GM18505 (cell line): ENCODE data around the gene PTPRCAP.

ENCODE experiments used
- ATAC-seq: cut with Tn5 transposase; IDR thresholded peaks from one replicate; pipeline ENCODE4 v1.9.1; 2021; ENCODE audit not compliant: unreplicated experiment
- POLR2A ChIP-seq: IDR thresholded peaks from 4 replicates; pipeline ENCODE4 v1.6.1; 2011; ENCODE audit warnings: borderline replicate concordance; ENCODE audit not compliant: insufficient read depth, insufficient read length; ENCODE audit errors: extremely low read depth

Gene PTPRCAP

DNA sequence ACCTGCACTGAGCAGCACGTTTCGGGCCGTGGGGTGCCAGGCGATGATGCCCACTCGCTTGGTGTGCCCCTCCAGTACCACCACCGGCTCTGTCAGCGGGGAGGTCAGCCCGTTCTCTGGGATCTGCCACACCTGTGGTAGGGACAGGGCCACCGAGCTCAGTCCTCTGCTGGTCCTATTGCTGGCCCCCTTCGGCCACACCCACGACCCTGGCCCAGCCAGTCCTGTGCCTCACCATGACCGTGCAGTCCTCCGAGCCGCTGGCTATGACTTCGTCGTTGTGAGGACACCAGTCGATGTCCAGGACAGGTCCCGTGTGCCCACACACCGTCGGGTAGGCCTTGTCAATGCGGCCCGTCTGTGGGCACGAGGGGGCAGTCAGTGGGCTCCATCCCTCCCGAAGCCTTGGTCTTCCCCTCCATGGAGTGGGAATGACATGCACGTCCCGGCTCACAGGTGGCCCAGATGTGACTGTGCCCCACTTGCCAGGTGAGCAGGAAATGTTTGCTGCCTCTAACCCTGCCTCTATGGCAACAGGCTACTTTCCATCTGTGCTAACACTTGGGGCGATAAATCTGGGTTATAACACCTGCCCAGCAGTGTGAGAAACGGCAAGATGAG is 4.4 kb upstream of the PTPRCAP start:
- TF ChIP-seq POLR2A, result peak; percentile 7
- no peak for ATAC-seq

DNA sequence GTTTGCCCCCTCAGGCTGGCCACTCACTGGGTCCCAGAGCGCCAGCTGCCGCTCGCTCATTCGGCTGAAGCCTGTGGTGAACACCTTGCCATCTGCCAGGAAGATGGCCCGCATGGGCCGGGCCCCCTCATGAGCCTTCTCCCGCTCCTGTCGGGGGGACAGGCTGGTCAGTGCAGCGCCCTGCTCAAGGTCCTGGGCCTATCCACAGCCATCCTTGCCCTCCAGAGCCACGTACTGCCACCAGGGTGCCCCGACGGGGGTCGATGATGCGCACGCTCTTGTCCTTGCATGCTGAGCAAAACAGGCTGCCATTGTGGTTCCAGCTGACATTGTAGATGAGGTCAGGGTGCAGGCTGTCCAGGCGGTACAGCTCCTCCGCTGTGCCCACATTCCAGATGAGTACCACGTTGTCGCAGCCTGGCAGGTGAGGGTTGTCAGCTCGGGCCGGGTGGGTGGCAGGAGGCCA is 3.6 kb upstream of the PTPRCAP start:
- peak; percentile 40 for TF ChIP-seq POLR2A
- no peak for ATAC-seq

DNA sequence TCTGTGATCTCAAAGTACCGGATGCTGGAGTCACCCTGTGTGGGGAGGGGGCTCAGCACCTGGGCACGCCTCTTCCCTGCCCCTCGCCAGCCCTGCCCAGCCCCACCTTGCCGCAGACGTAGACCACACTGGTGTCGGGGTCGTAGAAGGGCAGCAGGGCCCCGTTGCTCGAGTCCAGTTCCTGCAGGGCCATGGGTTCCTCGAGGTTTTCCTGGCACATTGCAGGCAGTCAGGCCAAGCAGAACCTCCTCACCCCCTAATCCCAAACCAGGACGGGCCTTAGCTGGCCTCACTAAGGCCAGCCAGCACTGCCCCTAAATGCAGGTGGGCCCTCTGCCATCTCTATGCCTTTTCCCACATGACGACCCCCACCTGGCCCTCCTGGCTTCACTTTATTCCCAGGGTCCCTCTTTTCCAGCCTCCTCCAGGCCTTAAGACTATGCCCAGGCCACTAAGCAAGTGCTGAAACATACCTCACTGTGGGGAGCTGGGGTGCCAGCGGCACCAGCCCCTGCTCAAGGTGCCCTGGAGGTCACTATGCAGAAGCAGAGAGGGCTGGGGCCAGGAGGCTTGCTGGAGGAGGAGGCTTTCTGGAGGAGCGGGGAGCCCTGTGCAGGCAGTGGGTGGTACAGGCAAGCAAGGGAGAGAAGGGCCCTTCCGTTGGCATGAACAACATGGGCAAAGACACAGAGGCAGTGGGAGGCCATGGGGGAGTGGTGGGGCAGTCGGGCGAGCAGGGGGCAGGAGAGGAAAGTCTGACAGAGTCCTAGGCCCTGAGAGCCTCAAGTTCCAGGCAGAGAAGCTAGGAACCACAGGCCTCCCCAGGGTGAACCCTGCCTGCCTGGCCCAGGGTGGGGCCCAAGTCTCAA is 3.0 kb upstream of the PTPRCAP start:
- no peak for ATAC-seq
- no peak for TF ChIP-seq POLR2A

DNA sequence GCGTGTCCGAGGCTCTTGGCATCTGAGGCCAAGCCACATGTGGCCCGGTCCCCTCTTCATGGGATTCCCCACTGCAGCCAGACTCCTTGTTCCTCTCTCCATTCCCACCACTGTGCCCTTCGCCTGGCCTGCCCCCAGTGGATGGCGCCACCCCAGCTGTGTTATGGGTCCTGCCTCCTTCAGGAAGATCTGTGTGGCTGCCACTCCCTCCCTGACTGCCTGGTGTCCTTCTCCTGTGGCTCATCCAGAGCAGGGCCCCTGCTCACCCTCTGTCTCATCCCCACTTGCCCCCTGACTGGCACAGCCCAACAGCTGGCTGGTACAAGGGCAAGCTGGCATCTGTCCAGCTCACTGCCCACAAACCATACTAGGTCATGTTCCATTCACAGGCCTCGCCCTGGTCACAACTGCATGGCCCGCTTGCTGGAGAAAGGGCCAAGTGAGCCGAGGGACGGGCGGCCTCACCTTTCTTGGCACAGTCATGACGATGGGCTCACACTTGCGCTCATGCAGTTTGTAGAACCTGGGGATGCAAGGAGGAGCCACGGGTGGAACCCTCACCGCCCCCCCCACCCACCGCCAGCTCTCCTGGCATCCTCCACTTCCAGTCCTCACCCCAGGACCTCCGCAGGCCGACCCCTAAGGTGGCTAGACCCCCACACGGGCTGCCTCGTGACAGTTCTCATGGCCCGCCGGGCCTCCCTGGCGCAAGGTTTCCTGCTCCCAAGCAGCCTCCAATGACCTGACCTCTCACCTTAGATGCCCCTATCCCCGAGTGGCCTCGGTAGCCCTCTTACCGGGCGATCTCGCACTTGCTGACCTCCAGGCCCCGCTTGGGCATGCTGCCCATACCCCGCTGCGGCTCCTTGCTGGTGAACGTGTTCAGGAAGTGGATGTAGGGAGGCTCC is 2.1 kb upstream of the PTPRCAP start:
- TF ChIP-seq POLR2A, result no peak
- ATAC-seq, result no peak

DNA sequence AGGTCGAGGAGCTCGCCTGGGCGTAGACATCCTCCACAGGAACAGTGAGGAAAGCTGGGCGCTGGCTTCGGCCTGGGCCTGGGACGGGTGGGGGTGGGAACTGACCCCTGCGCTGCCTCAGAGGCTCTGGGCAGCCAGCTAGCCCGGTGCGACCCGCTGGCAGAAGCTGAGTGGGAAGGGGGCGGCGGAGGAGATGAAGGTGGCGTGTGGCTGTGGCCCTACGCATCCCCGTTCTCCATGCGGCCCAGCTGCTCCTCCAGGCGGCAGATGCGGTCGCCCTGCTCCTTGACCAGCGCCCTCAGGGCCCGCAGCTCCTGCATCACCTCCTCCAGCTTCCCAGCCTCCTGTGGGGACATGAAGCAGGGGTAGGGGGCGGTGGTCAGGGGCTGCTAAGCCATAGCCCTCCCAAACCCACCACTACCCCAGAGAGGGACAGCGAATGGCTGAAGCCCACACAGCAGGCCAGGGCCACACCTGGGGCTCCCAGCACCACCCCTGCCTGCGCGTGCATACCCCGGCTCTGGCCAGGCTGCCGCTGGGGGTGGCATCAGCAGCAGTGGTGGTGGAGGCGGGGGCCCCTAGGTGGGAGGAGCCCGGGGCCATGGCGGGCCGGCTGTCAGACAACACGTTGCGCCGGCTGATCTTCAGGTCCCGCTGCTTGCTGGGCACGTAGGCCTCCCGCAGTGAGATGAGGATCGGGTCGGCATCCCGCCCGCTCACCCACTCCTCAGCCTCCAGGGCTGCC is 848 bp upstream of the PTPRCAP start:
- peak; percentile 62 for TF ChIP-seq POLR2A
- no peak for ATAC-seq

DNA sequence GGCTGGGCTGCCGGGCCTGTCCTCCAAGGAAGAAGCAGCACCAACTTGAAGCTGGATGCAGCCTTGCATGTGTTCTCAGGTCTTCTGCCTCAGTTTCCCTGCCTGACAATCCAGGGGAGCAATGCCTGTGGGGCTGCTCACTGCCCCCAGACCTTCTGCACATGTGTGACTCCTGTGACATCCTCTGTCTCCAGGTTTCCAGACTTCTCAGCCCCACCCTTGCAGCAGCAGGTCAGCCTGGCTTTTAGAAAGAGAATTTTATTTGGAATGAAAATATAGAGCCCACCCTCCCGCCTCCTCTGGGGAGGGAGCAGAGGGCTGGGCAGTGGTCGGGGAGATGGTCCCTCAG is 301 bp upstream of the PTPRCAP start:
- no peak for TF ChIP-seq POLR2A
- ATAC-seq, result no peak

DNA sequence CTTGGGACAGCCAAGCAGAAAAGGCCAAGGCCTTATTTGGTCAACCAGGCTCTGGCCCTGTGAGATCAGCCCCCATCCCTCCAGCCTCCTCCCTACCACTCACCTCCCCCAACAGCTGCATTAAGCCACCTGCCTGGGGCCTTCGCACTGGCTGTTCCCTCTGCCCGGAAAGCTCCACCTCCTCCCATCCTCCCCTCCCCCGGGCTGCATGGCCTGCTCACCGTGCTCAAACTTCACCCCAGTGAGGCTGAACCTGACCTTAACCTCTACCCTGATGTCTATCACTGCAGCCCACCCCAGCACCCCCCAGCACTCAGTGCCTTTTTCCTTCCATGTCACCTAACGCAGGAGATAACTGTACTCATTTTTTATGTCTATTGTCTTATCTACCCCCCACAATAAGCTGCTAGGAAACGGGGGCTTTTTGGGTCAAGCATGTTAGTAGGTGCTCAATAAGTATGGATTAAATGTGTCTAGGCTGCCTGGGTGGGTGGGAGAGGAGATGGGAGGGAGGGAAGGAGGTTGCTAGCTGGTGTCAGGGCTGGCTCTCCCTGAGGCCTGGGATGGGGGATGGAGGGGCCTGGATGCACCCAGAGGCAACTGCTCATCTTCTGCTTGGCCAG is 912 bp downstream of the PTPRCAP start:
- no peak for ATAC-seq
- peak; percentile 46 for TF ChIP-seq POLR2A

DNA sequence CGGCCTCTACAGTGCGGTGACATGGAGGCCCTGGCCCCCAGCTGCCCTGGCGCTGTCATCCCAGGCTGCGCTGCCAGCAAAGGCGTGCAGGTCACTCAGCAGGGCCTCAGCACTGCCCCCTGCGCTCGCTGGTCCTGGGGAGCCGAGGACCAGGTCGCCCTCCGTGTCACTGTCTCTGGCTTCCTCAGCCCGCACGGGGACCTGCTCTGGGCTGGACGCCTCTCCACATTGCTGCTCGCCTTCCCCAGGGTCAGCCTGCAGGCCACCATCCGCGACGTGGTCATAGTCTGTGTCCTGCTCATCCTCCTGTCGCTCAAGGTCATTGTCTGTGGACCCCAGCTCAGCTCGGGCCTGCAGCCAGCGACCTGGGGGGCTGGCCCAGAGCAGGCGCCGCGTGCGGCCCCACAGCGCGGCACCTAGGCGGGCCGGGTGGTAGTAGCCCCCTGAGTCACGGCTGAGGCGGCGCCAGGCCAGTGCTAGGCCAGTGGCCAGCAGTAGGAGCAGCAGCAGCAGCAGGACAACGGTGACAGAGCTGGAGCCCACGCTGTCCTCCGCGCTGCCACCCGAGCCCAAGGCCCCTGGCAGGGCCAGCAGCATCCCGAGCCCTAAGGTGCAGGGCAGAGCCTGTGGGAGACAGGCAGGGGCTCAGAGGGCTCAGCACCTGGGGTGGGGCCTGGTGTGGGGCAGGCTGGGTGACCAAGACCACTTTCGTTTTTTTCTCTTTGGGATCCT is 1.6 kb downstream of the PTPRCAP start:
- ATAC-seq, result no peak
- peak; percentile 70 for TF ChIP-seq POLR2A

DNA sequence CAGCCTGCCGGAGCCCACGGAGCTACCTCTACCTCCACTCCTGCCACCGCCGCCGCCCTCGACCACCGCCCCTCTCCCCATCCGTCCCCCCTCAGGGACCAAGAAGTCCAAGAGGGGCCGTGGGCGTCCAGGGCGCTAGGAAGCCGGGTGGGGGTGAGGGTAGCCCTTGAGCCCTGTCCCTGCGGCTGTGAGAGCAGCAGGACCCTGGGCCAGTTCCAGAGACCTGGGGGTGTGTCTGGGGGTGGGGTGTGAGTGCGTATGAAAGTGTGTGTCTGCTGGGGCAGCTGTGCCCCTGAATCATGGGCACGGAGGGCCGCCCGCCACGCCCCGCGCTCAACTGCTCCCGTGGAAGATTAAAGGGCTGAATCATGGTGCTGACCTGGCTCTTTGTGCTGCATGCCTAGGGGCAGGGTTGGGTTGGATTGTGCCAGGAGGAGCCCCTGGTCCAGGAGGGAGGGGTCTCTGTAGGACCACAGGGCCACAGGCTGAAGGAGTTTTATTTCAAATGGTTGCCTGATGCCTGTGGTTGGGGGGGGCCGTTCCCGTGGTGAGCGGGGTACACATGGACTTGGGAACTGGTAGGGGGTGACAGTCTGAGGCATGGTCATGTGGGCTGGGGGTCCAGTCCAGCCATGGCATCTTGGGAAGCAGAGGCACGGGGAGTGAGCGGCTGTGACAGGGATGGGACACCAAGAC is 2.3 kb downstream of the PTPRCAP start:
- ATAC-seq, result no peak
- TF ChIP-seq POLR2A, result no peak

DNA sequence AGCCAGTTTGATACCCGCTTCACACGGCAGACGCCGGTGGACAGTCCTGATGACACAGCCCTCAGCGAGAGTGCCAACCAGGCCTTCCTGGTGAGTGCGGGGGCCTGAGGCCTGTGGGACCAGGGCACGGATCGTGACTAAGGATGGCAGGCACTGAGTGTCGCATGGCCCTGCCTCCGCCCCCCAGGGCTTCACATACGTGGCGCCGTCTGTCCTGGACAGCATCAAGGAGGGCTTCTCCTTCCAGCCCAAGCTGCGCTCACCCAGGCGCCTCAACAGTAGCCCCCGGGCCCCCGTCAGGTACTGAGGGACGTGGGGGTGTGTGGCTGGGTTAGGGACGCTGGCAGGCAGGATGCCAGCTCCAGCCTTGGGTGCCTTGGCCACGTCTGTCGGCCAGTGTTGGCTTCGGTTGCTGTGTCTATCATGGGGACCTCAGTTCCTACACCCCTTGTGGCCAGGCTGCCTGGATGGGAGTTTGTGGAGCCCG is 3.0 kb downstream of the PTPRCAP start:
- ATAC-seq, result no peak
- peak; percentile 77 for TF ChIP-seq POLR2A
